WTC11 (cell line): ENCODE data around the gene DRD1. TPM values are rescaled to one million over a fixed set of nuclear protein-coding genes. Genes with fewer than 3 reads are reported as not detected.

Experiments used
- ATAC-seq: fragments of 200-7000 bp; cut with Tn5 transposase; 2 replicates; pipeline ENCODE4 v1.10.0; 2021; ENCODE audit warnings: mild to moderate bottlenecking, moderate library complexity
- CTCF ChIA-PET: fragments of 300-600 bp; sonication (Branson Sonifier 250); formaldehyde crosslinking; loops from one replicate; lab custom pipeline; 2021; ENCODE audit warnings: antibody characterized with exemption; lab: Charles Lee
- POLR2A ChIA-PET: fragments of 350-600 bp; sonication (Branson Sonifier 250); formaldehyde crosslinking; loops from one replicate; lab custom pipeline; 2021; ENCODE audit warnings: antibody characterized with exemption; lab: Charles Lee
- DNase-seq: peaks from one replicate; pipeline ENCODE4 v3.0.0; 2021; ENCODE audit warnings: low spot score
- H3K27ac Mint-ChIP-seq: 2 replicates; pipeline ENCODE4 v1.8.0; 2021; ENCODE audit warnings: mixed read lengths
- H3K27me3 Mint-ChIP-seq: 2 replicates; pipeline ENCODE4 v1.8.0; 2021; ENCODE audit warnings: low read depth, mild to moderate bottlenecking, moderate library complexity, mixed read lengths
- H3K36me3 Mint-ChIP-seq: 2 replicates; pipeline ENCODE4 v1.8.0; 2021; ENCODE audit warnings: mixed read lengths
- H3K4me1 Mint-ChIP-seq: 2 replicates; pipeline ENCODE4 v1.8.0; 2022; ENCODE audit warnings: mixed read lengths
- H3K4me3 Mint-ChIP-seq: 2 replicates; pipeline ENCODE4 v1.8.0; 2021; ENCODE audit warnings: mild to moderate bottlenecking, moderate library complexity, mixed read lengths
- H3K9me3 Mint-ChIP-seq: 2 replicates; pipeline ENCODE4 v1.8.0; 2021; ENCODE audit warnings: mixed read lengths
- ARID4B ChIP-seq: sonication (generic); formaldehyde crosslinking; IDR thresholded peaks from 2 replicates; pipeline ENCODE4 v1.8.0; 2023; ENCODE audit warnings: missing genetic modification reagents, mild to moderate bottlenecking, borderline replicate concordance
- ATF1 ChIP-seq: sonication (generic); formaldehyde crosslinking; IDR thresholded peaks from 2 replicates; pipeline ENCODE4 v1.8.1; 2023; ENCODE audit warnings: mild to moderate bottlenecking, moderate library complexity, missing genetic modification reagents
- CREB1 ChIP-seq: sonication (generic); formaldehyde crosslinking; IDR thresholded peaks from 2 replicates; pipeline ENCODE4 v1.8.0; 2023; ENCODE audit warnings: mild to moderate bottlenecking, missing genetic modification reagents
- E2F5 ChIP-seq: sonication (generic); formaldehyde crosslinking; IDR thresholded peaks from 2 replicates; pipeline ENCODE4 v1.8.1; 2022; ENCODE audit warnings: mild to moderate bottlenecking, moderate library complexity, missing genetic modification reagents
- EMX1 ChIP-seq: fragments of 250-450 bp; sonication (Bioruptor Pico); IDR thresholded peaks from 2 replicates; pipeline ENCODE4 v1.8.0; 2021; ENCODE audit warnings: mild to moderate bottlenecking
- ERG ChIP-seq: fragments of 250-450 bp; sonication (Bioruptor Pico); IDR thresholded peaks from 2 replicates; pipeline ENCODE4 v1.8.0; 2021; ENCODE audit warnings: mild to moderate bottlenecking
- FOXJ3 ChIP-seq: sonication (generic); formaldehyde crosslinking; IDR thresholded peaks from 2 replicates; pipeline ENCODE4 v1.9.0; 2021; ENCODE audit warnings: missing genetic modification reagents, mild to moderate bottlenecking, borderline replicate concordance
- GRHL2 ChIP-seq: fragments of 250-450 bp; sonication (Bioruptor Pico); IDR thresholded peaks from 2 replicates; pipeline ENCODE4 v1.8.0; 2022; ENCODE audit warnings: mild to moderate bottlenecking, moderate library complexity; ENCODE audit not compliant: insufficient replicate concordance, severe bottlenecking
- IRF2 ChIP-seq: sonication (generic); formaldehyde crosslinking; IDR thresholded peaks from 2 replicates; pipeline ENCODE4 v1.8.0; 2022; ENCODE audit warnings: low read depth, missing genetic modification reagents, borderline replicate concordance
- JAZF1 ChIP-seq: fragments of 250-450 bp; sonication (Bioruptor Pico); IDR thresholded peaks from 2 replicates; pipeline ENCODE4 v1.9.0; 2021; ENCODE audit warnings: moderate library complexity, mild to moderate bottlenecking, inconsistent platforms
- MAX ChIP-seq: sonication (generic); formaldehyde crosslinking; IDR thresholded peaks from 2 replicates; pipeline ENCODE4 v1.8.0; 2022; ENCODE audit warnings: mild to moderate bottlenecking, missing genetic modification reagents
- NR1H2 ChIP-seq: sonication (generic); formaldehyde crosslinking; IDR thresholded peaks from 2 replicates; pipeline ENCODE4 v1.9.0; 2021; ENCODE audit warnings: mild to moderate bottlenecking, moderate library complexity, missing genetic modification reagents
- OVOL2 ChIP-seq: fragments of 250-450 bp; sonication (Bioruptor Pico); IDR thresholded peaks from 2 replicates; pipeline ENCODE4 v1.9.0; 2021; ENCODE audit warnings: mild to moderate bottlenecking, borderline replicate concordance
- PREB ChIP-seq: sonication (generic); formaldehyde crosslinking; IDR thresholded peaks from 2 replicates; pipeline ENCODE4 v1.8.1; 2022; ENCODE audit warnings: mild to moderate bottlenecking, missing genetic modification reagents, moderate library complexity, borderline replicate concordance
- SMAD4 ChIP-seq: sonication (generic); formaldehyde crosslinking; IDR thresholded peaks from 2 replicates; pipeline ENCODE4 v1.8.0; 2022; ENCODE audit warnings: mild to moderate bottlenecking, missing genetic modification reagents
- TCF7 ChIP-seq: sonication (generic); formaldehyde crosslinking; IDR thresholded peaks from 2 replicates; pipeline ENCODE4 v1.8.0; 2022; ENCODE audit warnings: mild to moderate bottlenecking, low read depth, missing genetic modification reagents, moderate library complexity
- TEAD1 ChIP-seq: sonication (generic); formaldehyde crosslinking; IDR thresholded peaks from 2 replicates; pipeline ENCODE4 v1.8.0; 2022; ENCODE audit warnings: mild to moderate bottlenecking, missing genetic modification reagents
- ZBTB21 ChIP-seq: sonication (generic); formaldehyde crosslinking; IDR thresholded peaks from 2 replicates; pipeline ENCODE4 v1.8.1; 2023; ENCODE audit warnings: mild to moderate bottlenecking, missing genetic modification reagents, borderline replicate concordance
- ZMAT4 ChIP-seq: fragments of 250-450 bp; sonication (Bioruptor Pico); IDR thresholded peaks from 2 replicates; pipeline ENCODE4 v1.9.0; 2021; ENCODE audit warnings: mild to moderate bottlenecking
- ZNF121 ChIP-seq: sonication (generic); formaldehyde crosslinking; IDR thresholded peaks from 2 replicates; pipeline ENCODE4 v1.8.0; 2023; ENCODE audit warnings: missing genetic modification reagents
- ZNF281 ChIP-seq: sonication (generic); formaldehyde crosslinking; IDR thresholded peaks from 2 replicates; pipeline ENCODE4 v1.8.0; 2023; ENCODE audit warnings: mild to moderate bottlenecking, missing genetic modification reagents
- ZNF425 ChIP-seq: fragments of 250-450 bp; sonication (Bioruptor Pico); conservative IDR thresholded peaks from 2 replicates; pipeline ENCODE4 v1.9.0; 2021; ENCODE audit warnings: mild to moderate bottlenecking
- ZNF671 ChIP-seq: fragments of 250-450 bp; sonication (Bioruptor Pico); IDR thresholded peaks from 2 replicates; pipeline ENCODE4 v1.8.0; 2021; ENCODE audit warnings: mild to moderate bottlenecking
- total RNA-seq: library from RNA; stranded (reverse); gene quantifications from 3 replicates; pipeline ENCODE4 v1.2.3, GENCODE V29; 2021

Gene DRD1
- total RNA-seq, 1 experiment from 2014 or later = 0.07 TPM

- POLR2A ChIA-PET = interaction anchor here (0.6 kb wide), 1 partner anchor 15 kb away, joined by 3 read pairs; no protein-coding TSS in a partner anchor
- Mint-ChIP-seq H3K27ac (no peak overlapping the region), H3K4me3 (no peak overlapping the region), H3K4me1 (peaks cover 31% of the 10 kb centered on the region), H3K27me3 (no peaks in the 10 kb centered on the region), H3K36me3 (peaks cover 54% of the 10 kb centered on the region), H3K9me3 (no peaks in the 10 kb centered on the region)
- ATAC-seq = no peak
- DNase-seq = no peak
- TF ChIP-seq ZNF121 (CRISPR knock-in tag) (no peak), EMX1 (CRISPR knock-in tag) (no peak), ZBTB21 (CRISPR knock-in tag) (no peak), OVOL2 (CRISPR knock-in tag) (no peak), ATF1 (no peak), CREB1 (CRISPR knock-in tag) (no peak), ARID4B (CRISPR knock-in tag) (no peak)
- CTCF ChIA-PET = no interaction called here
Observed at GRCh38 chr5:175484829-175485228, 40.8 kb upstream of the DRD1 start.

- Mint-ChIP-seq H3K4me3 (no peak overlapping the region), H3K27ac (no peak overlapping the region), H3K27me3 (no peaks in the 10 kb centered on the region), H3K4me1 (peaks cover 31% of the 10 kb centered on the region), H3K9me3 (no peaks in the 10 kb centered on the region), H3K36me3 (peaks cover 52% of the 10 kb centered on the region)
- ATAC-seq (no peak), DNase-seq (no peak)
- ChIA-PET POLR2A (no interaction called here), CTCF (no interaction called here)
- TF ChIP-seq GRHL2 (CRISPR knock-in tag) = no peak
- TF ChIP-seq PREB (CRISPR knock-in tag) = no peak
- no peak for TF ChIP-seq MAX (CRISPR knock-in tag)
- TF ChIP-seq TCF7 (CRISPR knock-in tag) = no peak
- no peak for TF ChIP-seq ZMAT4 (CRISPR knock-in tag)
- TF ChIP-seq SMAD4 = no peak
- TF ChIP-seq FOXJ3 (CRISPR knock-in tag) = no peak
- no peak for TF ChIP-seq NR1H2
- no peak for TF ChIP-seq IRF2 (CRISPR knock-in tag)
- no peak for TF ChIP-seq ZNF425
- no peak for TF ChIP-seq ZNF671 (CRISPR knock-in tag)
- TF ChIP-seq JAZF1 (CRISPR knock-in tag) = no peak
- no peak for TF ChIP-seq ERG (CRISPR knock-in tag)
- no peak for TF ChIP-seq ZNF281 (CRISPR knock-in tag)
- TF ChIP-seq E2F5 (CRISPR knock-in tag) = no peak
- no peak for TF ChIP-seq TEAD1 (CRISPR knock-in tag)
Observed at GRCh38 chr5:175484322-175484721, 40.3 kb upstream of the DRD1 start.
